GM12892 (cell line): Measurements from ENCODE around the gene KLHDC8A.

ENCODE experiments used
- POLR2A ChIP-seq: IDR thresholded peaks from 2 replicates; pipeline ENCODE4 v1.6.1; 2011; ENCODE audit warnings: low read depth, low read length, control low read depth
- POLR2AphosphoS5 ChIP-seq: IDR thresholded peaks from 2 replicates; pipeline ENCODE4 v1.6.1; 2011; ENCODE audit warnings: low read depth, low read length, control low read depth
- TAF1 ChIP-seq: IDR thresholded peaks from 2 replicates; pipeline ENCODE4 v1.6.1; 2011; ENCODE audit warnings: low read depth, mild to moderate bottlenecking, control low read depth, low read length, borderline replicate concordance

- TF ChIP-seq POLR2A: no peak
- no peak for TF ChIP-seq POLR2AphosphoS5
- TF ChIP-seq TAF1: no peak
These were observed 31.3 kb downstream of the KLHDC8A start for GRCh38 chr1:205325334-205325884.
